GM19395 (cell line): Measurements from ENCODE around the gene IQCE.

Experiments used
- ATAC-seq: cut with Tn5 transposase; IDR thresholded peaks from one replicate; pipeline ENCODE4 v1.9.1; 2021; ENCODE audit warnings: mild to moderate bottlenecking, moderate library complexity; ENCODE audit not compliant: unreplicated experiment

Gene IQCE

DNA sequence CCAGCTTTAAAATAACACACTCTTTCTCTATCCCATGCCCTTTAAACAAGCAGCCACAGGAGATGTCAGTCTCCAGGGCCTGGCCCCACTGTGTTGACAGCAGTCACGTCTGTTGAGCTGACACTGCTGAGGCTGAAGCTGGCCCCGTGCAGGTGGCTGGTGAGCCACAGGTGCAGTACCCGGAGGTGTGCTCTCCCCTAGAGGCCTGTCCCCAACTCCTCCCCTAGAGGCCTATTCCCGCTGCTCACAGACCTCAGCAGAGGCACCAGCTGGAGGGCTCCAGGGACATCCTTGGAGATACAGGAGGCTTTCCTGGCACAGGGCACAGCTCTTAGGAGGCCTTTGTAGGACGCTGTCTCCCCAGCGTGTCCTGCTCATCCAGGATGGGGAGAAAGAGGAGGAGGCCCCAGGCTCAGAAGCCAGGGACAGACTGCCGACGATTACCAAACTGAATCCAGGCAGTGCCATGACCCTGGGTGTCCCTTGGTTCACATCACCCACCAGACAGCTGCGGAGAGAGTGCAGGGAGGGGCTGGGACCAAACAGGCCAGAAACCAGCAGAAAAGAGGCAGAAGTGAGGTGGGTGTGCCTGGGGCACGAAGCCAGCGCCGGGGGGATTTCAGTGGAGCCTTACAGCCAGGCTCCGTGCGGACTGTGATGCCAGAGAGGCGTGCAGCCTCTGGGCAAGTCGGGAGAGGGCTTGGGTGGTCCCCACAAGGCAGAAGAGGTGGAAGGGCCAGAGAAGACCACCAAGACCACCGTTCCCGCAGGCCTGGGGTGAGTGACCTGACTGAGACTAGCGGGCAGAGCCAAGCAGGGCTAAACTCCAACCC, 54.5 kb downstream of the IQCE start:
- no peak for ATAC-seq

DNA sequence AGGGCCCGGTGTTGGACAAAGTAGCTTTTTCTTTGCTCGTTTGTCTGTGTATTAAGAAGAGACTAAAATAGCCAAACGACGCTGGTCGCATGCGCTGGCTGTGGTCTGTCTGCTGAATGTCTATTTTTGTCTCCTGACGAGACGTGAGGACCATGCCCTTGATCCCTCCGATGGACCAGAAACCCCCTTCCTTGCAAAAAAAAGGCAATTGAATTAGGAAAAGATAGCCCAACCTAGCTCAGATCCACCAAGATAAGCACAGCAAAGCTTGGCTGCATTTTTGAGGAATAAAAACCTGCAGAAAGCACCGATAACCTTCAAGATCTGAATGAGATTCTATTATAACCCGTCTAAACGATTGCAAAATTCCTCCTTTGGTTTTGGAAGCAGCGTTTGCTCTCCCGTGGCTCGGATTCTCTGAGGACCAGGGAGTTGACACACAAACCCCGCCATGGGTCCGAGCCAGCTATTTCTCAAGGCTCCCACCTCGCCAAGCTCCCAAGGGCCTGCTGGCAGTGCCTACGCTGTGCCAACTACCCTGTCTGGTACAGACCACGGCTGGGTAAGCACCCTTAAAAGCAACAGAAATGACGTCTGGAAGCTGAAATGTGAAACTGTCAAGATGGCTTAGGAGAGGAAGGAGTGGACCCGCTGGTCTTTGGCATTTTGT, 55.3 kb downstream of the IQCE start:
- ATAC-seq, result no peak

DNA sequence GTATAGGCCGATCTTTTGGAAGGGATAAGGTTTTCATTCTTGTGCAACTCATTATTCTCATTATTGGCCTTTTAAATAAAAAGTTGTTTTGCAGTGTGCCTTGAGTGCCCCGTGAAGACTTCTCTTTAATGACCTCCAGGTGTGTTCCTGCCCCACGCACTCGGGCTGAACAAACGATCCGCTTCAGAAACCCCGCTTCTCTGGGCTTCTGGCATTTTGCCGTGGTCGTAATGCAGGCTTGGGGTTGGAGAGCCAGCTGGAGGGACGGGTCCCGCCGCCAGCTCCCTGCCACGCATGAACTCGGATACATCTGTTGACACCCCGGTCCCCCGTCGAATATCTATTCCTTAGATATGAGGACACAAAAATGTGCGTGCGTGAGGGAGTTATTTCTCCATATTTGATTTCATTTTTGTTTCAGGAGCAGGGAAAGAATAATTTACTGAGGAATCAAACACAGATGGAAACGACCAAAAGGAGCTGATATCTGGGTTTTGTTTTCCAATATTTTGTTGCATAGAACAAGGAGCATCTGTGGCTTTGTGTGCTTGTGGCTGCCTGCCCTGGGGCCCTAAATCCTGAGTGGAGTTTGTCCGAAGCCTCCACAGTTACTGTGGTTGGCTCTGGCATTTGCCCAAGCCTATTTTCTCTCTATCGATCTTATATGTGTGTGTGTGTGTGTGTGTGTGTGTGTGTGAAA, 56.0 kb downstream of the IQCE start:
- no peak for ATAC-seq

DNA sequence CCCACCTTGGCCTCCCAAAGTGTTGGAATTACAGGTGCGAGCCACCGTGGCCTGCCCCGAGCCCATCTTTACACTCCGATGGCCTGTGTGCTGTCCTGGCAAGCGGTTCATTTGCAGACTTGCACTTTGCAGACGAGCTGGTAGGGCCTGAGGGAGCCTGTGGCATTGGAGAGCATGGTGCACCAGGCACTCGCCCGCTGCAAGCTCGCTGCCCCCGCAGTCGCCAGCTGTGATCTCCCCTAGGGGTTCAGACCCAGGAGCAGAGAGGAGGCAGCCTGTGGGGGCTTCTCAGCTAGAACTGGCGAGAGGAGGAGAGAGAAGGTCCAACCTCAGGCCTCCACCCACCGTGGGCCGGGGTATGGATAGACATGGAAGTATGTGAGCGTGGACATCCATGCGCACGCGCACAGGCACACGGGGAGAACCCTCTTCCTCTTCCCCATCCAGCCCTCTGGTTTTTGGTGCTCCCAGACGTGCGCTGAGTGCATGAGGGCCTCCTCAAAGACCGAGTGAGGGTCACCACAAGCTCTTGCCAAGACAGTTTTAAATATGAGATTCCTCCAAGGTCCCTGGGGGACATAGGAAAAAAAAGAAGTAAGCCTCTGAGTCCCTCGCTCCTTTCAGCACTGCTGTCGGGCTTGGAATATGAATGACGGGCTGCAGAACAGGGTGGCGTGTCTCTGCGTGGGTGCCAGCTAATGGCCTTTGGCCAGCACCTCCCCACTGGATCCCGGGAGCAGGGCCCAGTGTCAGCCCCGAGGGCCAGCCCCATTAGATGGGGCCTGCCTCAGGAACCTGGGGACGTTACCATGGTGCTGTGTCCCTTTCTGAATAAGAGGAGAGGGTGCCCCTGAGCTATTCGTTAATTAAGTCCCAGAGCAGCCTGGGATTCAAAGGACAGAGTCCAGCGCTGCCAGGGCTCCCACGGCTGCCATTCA, 57.9 kb downstream of the IQCE start:
- no peak for ATAC-seq

- no peak for ATAC-seq
Observed at GRCh38 chr7:2617325-2617905, 58.6 kb downstream of the IQCE start.

GRCh38 chr7:2619116-2619515, 60.3 kb downstream of the IQCE start:
- ATAC-seq, result no peak

- no peak for ATAC-seq
Observed at GRCh38 chr7:2621061-2621828, 62.5 kb downstream of the IQCE start.

DNA sequence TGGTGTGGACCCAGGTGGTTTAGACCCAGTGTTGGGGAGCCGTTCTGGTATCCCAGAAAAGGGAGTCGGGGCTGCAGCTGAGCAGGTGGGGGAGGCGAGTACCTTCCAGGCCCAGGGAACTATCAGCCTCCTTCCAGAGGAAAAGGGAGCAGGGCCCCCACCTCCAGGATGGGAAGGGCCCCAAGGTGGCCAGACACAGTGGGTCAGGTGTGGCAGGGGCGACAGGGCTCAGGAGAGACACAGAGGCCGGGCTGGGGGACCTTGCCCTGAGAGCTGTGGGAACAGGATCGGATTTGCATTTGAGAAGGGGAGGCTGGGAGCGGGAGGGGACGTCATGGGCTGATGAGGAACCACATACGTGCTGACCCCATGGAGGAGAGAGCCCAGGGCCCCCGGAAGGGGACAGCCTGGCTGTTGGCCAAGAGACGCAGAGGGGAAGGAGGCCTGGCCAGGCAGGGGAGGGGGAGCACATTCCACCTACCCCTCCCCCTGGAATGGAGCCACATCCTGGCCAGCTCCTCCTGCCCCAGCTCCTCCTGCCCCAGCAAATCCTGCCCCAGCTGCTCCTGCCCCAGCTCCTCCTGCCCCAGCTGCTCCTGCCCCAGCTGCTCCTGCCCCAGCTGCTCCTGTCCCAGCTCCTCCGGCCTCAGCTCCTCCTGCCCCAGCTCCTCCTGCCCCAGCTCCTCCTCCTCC, 63.3 kb downstream of the IQCE start:
- ATAC-seq, result no peak

DNA sequence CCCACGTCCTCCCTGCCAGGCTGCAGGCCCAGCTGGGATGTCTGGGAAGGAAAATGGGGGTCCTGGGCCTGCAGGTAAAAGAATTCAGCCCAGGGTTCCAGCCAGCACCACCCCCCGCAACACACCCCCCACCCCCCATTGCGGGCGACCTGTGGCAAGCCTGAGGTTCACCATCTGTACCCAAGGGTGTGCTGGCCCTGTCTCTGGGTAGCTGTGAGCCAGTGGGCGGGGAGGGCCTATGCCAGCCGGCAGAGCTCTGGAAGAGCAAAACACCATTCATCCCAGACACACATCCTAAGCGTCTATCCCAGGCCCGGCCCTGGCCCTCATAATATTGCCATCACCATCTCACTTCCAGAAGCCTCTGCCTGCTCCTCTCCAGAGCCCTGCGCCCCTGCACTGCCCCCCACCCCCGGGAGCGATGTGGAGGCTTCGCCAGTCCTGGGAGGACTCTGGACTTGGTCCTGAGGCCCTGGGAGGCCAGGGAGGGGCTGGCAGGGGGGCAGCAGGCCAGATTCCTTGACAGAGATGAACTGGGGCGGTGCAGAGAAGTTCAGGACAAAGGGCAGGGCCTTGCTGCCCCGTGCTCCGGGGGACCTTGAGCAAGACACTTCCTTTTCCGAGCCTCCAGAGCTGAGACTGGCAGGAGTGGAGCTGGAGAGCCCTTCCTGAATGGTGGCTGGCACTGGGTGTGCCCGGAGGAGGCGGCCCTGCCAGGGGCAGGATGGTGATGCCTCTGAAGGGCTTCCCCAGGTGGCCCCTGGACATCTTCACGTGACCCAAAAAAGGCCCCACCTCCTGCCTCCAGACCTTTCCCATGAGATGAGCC, 64.3 kb downstream of the IQCE start:
- no peak for ATAC-seq

GRCh38 chr7:2623698-2624014, 64.9 kb downstream of the IQCE start:
- no peak for ATAC-seq

GRCh38 chr7:2624293-2624886, 65.6 kb downstream of the IQCE start:
- ATAC-seq, result no peak

- ATAC-seq, result no peak
Observed at GRCh38 chr7:2626498-2627117, 67.8 kb downstream of the IQCE start.

- no peak for ATAC-seq
Observed at GRCh38 chr7:2627258-2628129, 68.7 kb downstream of the IQCE start.

DNA sequence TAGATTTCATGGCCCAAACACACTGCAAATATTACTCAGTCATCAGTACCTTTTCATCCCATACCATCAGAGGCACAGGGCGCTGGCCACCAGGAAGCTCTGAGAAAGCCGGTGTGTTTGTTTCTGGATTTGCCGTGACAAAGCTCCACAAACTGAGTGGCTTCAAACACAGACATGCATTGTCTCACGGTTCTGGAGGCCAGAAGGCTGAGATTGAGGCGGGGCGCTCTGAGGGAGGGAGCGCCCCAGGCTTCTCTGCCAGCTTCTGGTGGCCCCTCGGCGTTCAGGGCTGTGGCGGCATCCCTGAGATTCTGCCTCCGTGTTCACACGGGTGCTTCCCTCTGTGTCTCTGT, 69.3 kb downstream of the IQCE start:
- no peak for ATAC-seq

DNA sequence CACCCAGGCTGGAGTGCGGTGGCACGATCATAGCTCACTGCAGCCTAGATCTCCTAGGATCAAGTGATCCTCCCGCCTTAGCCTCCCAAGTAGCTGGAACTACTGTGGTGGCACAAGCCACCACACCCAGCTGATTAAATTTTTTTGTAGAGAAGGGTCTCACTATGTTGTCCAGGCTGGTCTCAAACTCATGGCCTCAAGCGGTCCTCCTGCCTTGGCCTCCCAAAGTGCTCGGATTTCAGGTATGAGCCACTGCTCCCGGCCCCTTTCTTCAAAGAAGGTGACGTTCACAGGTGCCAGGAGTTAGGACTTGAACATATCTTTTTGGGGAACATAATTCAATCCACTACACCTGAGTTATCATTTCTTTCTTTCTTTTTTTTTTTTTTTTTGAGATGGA, 70.1 kb downstream of the IQCE start:
- no peak for ATAC-seq

DNA sequence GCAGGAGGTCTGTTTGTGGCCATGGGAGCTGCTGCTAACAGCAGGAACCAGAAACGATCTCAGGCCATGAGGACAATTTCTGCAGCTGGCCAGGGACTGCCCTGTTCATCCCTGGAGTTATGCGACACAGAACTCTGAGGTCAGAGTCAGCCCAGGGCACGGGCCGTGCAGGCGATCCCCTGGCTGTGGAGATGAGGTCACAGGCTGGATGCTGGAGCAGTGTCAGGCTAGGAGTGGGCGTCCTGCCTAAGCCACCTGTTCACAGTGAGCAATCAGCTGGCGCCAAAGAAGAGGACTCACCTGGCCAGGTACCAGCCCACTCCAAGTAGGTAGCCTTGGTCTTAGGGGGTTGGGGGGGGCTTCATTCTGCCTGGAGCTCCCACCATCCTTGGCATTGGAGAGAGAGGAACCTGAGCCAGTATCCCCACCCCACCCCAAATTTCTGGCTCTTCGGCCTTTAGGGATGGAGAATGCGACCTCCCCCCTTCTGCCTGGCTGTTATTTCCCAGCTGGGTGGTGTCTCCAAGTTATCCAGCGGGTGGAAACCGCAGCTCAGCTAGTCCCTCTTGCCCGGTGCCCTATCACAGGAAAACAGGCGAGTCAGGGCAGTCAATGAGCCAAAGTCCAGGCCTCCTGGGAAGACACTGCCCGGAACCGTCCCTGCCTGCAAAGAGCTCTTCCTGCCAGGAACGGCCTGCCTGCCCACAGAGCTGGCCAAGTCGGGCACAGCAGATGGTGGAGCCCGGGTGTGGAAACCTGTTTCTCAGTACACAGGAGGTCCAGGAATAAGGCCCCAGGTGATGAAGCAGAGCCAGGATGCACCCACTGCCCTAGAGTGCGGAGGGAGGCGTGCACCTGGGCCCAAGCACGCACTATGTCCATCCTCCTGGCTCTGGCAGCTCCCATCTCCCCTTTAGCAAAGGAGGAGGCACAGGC, 71.2 kb downstream of the IQCE start:
- ATAC-seq, result no peak
